GM19372 (cell line): ENCODE data around the gene FAM184B.

ENCODE experiments used
- ATAC-seq: cut with Tn5 transposase; IDR thresholded peaks from one replicate; pipeline ENCODE4 v1.9.1; 2021; ENCODE audit warnings: mild to moderate bottlenecking, low read depth, moderate library complexity; ENCODE audit not compliant: unreplicated experiment

Gene FAM184B

DNA sequence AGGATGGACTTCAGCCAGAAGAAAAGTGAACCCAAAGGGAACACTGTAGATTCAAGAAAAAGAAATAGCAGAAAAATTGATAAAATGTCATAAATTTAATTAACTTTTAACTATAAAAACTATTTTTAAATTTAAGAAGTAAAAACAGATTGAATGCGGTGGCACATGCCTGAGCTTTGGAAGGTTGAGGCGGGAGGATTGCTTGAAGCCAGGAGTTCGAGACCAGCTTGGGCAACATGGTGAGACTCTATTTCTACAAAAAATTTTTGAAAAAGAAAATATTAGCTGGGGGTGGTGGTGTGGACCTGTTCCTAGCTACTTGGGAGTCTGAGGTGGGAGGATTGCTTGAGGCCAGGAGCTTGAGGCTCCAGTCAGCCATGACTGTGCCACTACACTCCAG lies 3.0 kb downstream of the FAM184B start:
- no peak for ATAC-seq

DNA sequence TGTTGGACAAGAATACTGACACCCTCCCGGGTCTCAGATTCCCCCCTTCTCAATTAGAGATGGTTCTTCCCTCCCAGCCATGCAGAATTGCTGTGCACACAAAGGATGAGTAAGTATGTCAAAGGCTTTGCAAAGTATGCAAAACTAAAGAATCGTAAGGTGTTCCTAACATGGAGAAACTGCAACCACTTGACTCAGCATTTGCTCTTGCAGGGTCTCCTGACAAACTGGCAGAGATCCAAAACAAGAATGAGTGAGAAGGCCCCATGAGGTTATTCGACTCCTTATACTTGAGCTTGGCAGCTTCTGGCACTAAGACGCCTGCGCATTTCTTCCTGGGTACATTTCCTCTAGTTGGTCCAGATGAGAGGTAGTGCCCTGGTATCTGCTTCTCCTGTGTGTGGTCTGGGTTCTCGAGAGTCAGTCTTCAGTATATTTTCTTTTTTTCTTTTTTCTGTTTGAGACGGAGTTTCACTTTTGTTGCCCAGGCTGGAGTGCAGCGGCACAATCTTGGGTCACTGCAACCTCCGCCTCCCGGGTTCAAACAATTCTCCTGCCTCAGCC lies 8.2 kb downstream of the FAM184B start:
- ATAC-seq, result no peak

GRCh38 chr4:17771284-17771908 lies 10.0 kb downstream of the FAM184B start:
- ATAC-seq, result no peak

GRCh38 chr4:17770845-17771244 lies 10.6 kb downstream of the FAM184B start:
- no peak for ATAC-seq

DNA sequence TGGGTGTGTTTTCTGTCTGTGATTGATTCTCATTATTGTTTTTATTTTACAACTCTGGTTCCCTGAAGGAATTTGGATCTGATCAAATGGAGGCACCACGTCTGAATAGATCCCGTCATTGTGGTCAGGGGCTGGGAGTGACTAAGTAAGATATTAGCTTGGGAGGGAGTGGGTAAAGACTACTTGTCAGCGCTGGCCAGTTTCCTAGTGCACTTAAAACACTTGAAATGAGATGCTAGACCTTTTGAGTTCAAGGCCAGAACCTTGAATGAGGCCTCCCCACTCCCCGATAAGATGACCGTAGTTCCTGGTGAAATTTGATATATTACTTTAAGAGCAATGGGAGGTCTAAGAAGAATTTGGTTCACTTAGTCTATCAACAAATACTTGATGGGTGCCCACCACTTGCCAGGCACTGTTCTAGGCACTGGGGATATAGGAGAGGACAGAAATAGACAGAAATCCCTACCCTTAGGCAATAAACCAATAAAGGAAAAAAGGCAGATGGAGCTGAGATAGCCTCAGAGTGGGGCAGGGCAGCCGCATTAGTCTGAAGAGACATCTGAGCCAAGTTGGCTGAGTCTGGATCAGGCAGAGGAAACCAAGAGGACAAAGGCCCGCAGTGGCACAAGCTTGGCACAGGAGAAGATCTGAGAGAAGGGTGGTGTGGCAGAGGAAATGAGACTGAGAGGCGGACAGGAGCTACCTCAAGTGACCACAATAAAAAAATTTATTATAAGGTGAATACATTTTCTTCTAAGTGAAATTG lies 11.8 kb downstream of the FAM184B start:
- ATAC-seq, result no peak

GRCh38 chr4:17766826-17767458 lies 14.5 kb downstream of the FAM184B start:
- no peak for ATAC-seq

GRCh38 chr4:17765514-17766286 lies 15.7 kb downstream of the FAM184B start:
- no peak for ATAC-seq

- no peak for ATAC-seq
These were observed 17.5 kb downstream of the FAM184B start for GRCh38 chr4:17763931-17764330.

DNA sequence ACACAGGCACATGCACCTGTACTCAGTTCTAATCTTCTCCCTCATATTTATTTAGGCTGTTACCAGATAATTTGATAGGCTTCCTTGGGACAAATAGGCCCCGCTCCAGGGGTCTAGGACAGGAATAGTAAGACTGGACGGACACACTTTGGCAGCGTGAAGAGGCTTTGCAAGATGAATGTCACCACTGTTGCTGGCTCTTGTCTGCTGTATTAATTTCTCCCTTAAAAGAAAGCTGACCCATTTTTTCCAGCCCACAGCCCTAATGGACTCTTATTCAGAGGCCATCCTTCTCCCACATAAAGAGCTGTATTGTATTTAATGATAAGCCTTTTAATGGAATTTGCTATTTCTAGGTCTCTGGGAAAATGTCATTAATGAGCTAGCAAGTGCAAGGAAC lies 18.0 kb downstream of the FAM184B start:
- ATAC-seq, result no peak

DNA sequence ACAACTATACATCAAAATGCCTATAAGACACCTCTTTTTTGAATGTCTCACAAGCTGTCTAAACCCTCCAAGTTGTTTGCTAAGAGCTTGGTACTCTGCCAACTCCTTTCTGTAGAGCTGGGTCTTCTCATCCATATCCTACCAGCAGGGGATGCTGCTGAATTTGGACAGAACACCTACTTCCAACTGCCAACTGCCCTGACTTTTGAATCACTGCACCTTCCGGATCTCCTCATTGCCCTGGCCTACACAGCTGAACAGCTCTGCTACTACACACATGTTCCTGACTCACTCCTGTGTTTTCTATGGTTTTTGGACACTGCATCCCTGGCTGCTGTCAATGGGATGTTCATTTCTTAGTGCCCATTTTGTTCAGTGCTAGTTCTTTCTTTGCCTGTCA lies 18.7 kb downstream of the FAM184B start:
- ATAC-seq, result no peak

- no peak for ATAC-seq
These were observed 20.4 kb downstream of the FAM184B start for GRCh38 chr4:17761062-17761461.

GRCh38 chr4:17760626-17761025 lies 20.8 kb downstream of the FAM184B start:
- no peak for ATAC-seq

- ATAC-seq, result no peak
These were observed 22.9 kb downstream of the FAM184B start for GRCh38 chr4:17758485-17758884.

GRCh38 chr4:17757621-17758020 lies 23.8 kb downstream of the FAM184B start:
- no peak for ATAC-seq

GRCh38 chr4:17753646-17754045 lies 27.8 kb downstream of the FAM184B start:
- ATAC-seq, result no peak

- no peak for ATAC-seq
These were observed 40.7 kb downstream of the FAM184B start for GRCh38 chr4:17740702-17741101.

DNA sequence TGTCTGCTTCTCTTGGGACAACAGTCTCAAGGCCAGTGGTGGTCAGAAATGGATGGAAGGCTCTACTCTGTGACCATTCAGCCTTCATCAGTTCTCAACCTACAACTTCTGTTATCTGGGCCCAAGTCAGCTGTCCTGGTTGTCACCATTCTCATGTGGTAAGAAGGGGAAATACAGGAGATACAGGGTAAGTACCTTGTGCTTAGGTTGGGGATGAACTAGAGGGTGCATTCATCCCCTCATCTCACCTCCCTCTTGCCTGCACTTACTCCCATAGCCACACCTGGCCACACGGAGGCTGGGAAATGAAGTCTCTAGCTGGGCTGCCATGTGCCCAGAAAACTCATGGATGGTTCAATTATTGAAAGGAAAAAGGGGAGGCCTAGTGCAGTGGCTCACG lies 44.9 kb downstream of the FAM184B start:
- ATAC-seq, result no peak

DNA sequence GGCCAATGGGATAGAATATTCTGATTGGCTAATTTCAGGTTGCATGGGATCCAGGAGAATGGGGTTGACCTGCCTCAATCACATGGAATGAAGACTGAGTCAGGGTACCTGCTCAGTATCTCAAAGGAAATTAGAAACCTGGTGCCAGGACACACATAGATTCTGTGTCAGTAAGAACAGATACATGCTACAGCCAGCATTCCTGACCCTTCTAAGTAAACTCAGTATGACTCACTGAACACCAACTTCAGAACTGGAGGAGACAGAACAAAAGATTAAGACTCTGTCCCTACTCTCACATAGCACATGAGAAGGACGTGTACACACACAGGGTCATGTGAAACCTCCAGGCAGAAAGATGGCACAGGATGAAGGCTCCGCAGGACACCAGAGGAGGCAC lies 54.5 kb downstream of the FAM184B start:
- ATAC-seq, result no peak

- ATAC-seq, result no peak
These were observed 57.8 kb downstream of the FAM184B start for GRCh38 chr4:17723648-17724047.

- no peak for ATAC-seq
These were observed 59.1 kb downstream of the FAM184B start for GRCh38 chr4:17722356-17722700.
